ENCODE data around the gene ABHD8. TPM values are rescaled to one million over a fixed set of nuclear protein-coding genes. Genes with fewer than 3 reads are reported as not detected.
A peak's percentile ranks its signal among the peaks of the same experiment; 100 is the strongest.

ABHD8 gene
- total RNA-seq, 1 donor from 2014 or later, result 8.9 TPM

GRCh38 chr19:17314007-17314593 lies 10.9 kb upstream of the ABHD8 start:
- H3K4me3 Mint-ChIP-seq (ENCODE audit: unreplicated experiment), result peak overlapping the region; percentile 23
- TF ChIP-seq CTCF (IDR thresholded peaks at IDR 0.05; ENCODE audit: unreplicated experiment), result no peak
- no peak for DNase-seq (ENCODE audit: low spot score)

GRCh38 chr19:17312189-17313113 lies 9.2 kb upstream of the ABHD8 start:
- TF ChIP-seq CTCF (IDR thresholded peaks at IDR 0.05; ENCODE audit: unreplicated experiment), result no peak
- H3K4me1 Mint-ChIP-seq (ENCODE audit: unreplicated experiment), result peaks cover 13% of the 10 kb centered on the region
- peaks cover 11% of the 10 kb centered on the region for H3K27me3 Mint-ChIP-seq (ENCODE audit: unreplicated experiment)
- peaks cover 12% of the 10 kb centered on the region for H3K36me3 Mint-ChIP-seq (ENCODE audit: low read depth, unreplicated experiment)
- no peak overlapping the region for H3K4me3 Mint-ChIP-seq (ENCODE audit: unreplicated experiment)
- DNase-seq (ENCODE audit: low spot score), result no peak
- H3K9me3 Mint-ChIP-seq (ENCODE audit: unreplicated experiment), result no peaks in the 10 kb centered on the region
- H3K27ac Mint-ChIP-seq (ENCODE audit: unreplicated experiment), result no peak overlapping the region

More at GRCh38 chr19:17314007-17314593, 10.9 kb upstream of the ABHD8 start:
- Mint-ChIP-seq H3K27ac (ENCODE audit: unreplicated experiment) (no peak overlapping the region), H3K36me3 (ENCODE audit: low read depth, unreplicated experiment) (peaks cover 12% of the 10 kb centered on the region), H3K9me3 (ENCODE audit: unreplicated experiment) (no peaks in the 10 kb centered on the region), H3K4me1 (ENCODE audit: unreplicated experiment) (peaks cover 8% of the 10 kb centered on the region), H3K27me3 (ENCODE audit: unreplicated experiment) (peaks cover 11% of the 10 kb centered on the region)

GRCh38 chr19:17311455-17312188 lies 8.4 kb upstream of the ABHD8 start:
- Mint-ChIP-seq H3K36me3 (ENCODE audit: low read depth, unreplicated experiment) (peaks cover 12% of the 10 kb centered on the region), H3K4me3 (ENCODE audit: unreplicated experiment) (peak overlapping the region; percentile 79)
- DNase-seq (ENCODE audit: low spot score), result no peak

GRCh38 chr19:17309965-17310461 lies 6.8 kb upstream of the ABHD8 start:
- no peak for TF ChIP-seq CTCF (IDR thresholded peaks at IDR 0.05; ENCODE audit: unreplicated experiment)
- Mint-ChIP-seq H3K27ac (ENCODE audit: unreplicated experiment) (peak overlapping the region; percentile 96), H3K9me3 (ENCODE audit: unreplicated experiment) (no peaks in the 10 kb centered on the region), H3K36me3 (ENCODE audit: low read depth, unreplicated experiment) (peaks cover 11% of the 10 kb centered on the region), H3K4me1 (ENCODE audit: unreplicated experiment) (peaks cover 17% of the 10 kb centered on the region), H3K27me3 (ENCODE audit: unreplicated experiment) (peaks cover 7% of the 10 kb centered on the region), H3K4me3 (ENCODE audit: unreplicated experiment) (peak overlapping the region; percentile 97)
- peak; percentile 40 for DNase-seq (ENCODE audit: low spot score)

More at GRCh38 chr19:17311455-17312188, 8.4 kb upstream of the ABHD8 start:
- TF ChIP-seq CTCF (IDR thresholded peaks at IDR 0.05; ENCODE audit: unreplicated experiment), result no peak
- Mint-ChIP-seq H3K27ac (ENCODE audit: unreplicated experiment) (peak overlapping the region; percentile 50), H3K9me3 (ENCODE audit: unreplicated experiment) (no peaks in the 10 kb centered on the region), H3K27me3 (ENCODE audit: unreplicated experiment) (peaks cover 11% of the 10 kb centered on the region), H3K4me1 (ENCODE audit: unreplicated experiment) (peaks cover 13% of the 10 kb centered on the region)
